IPS DF 6.9 (cell line): ENCODE data around the gene DTNB.

Experiments used
- DNase-seq: peaks from one replicate; pipeline ENCODE4 v3.0.0-alpha.2; 2013; ENCODE audit warnings: low read depth, low spot score
- H3K27ac ChIP-seq: one replicate; pipeline ENCODE4 v1.5.1; 2013; ENCODE audit warnings: low read length, control low read depth
- H3K27me3 ChIP-seq: 2 replicates; pipeline ENCODE4 v1.6.1; 2013; ENCODE audit warnings: mild to moderate bottlenecking, low read length; ENCODE audit not compliant: control insufficient read depth, insufficient read depth
- H3K36me3 ChIP-seq: 2 replicates; pipeline ENCODE4 v1.6.1; 2013; ENCODE audit warnings: low read length; ENCODE audit not compliant: control insufficient read depth, insufficient read depth
- H3K4me1 ChIP-seq: 2 replicates; pipeline ENCODE4 v1.6.1; 2013; ENCODE audit warnings: low read length; ENCODE audit not compliant: control insufficient read depth, insufficient read depth
- H3K4me3 ChIP-seq: 2 replicates; pipeline ENCODE4 v1.5.1; 2013; ENCODE audit warnings: mild to moderate bottlenecking, low read length
- H3K9me3 ChIP-seq: 2 replicates; pipeline ENCODE4 v1.6.1; 2013; ENCODE audit warnings: low read length, inconsistent platforms; ENCODE audit not compliant: control insufficient read depth, insufficient read depth
- WGBS: extraction: QIAGEN DNeasy Blood & Tissue Kit; methylation state at CpG from one replicate; pipeline ENCODE4 v1.1.7; 2013; ENCODE audit warnings: mixed read lengths, missing lambda C conversion rate; ENCODE audit not compliant: insufficient read length, insufficient coverage; 5-methylcytosine and 5-hydroxymethylcytosine counted together

Gene DTNB

GRCh38 chr2:25430556-25430955 is 242.8 kb downstream of the DTNB start:
- Histone ChIP-seq H3K27me3 (no peaks in the 10 kb centered on the region), H3K9me3 (no peaks in the 10 kb centered on the region), H3K36me3 (no peaks in the 10 kb centered on the region), H3K4me3 (no peak overlapping the region), H3K27ac (no peak overlapping the region), H3K4me1 (no peaks in the 10 kb centered on the region)
- WGBS, result no CpG with 5 or more reads among the region's 7 CpGs
- no peak for DNase-seq

- no peak overlapping the region for H3K4me3 ChIP-seq
- DNase-seq, result no peak
- no peaks in the 10 kb centered on the region for H3K4me1 ChIP-seq
- no peaks in the 10 kb centered on the region for H3K9me3 ChIP-seq
- H3K27ac ChIP-seq, result no peak overlapping the region
- no peaks in the 10 kb centered on the region for H3K27me3 ChIP-seq
- WGBS, result no CpG with 5 or more reads among the region's 3 CpGs
- no peaks in the 10 kb centered on the region for H3K36me3 ChIP-seq
Observed at GRCh38 chr2:25426326-25426725, 247.1 kb downstream of the DTNB start.

- Histone ChIP-seq H3K27ac (no peak overlapping the region), H3K4me3 (no peak overlapping the region), H3K27me3 (no peaks in the 10 kb centered on the region), H3K4me1 (no peaks in the 10 kb centered on the region), H3K36me3 (no peaks in the 10 kb centered on the region), H3K9me3 (no peaks in the 10 kb centered on the region)
- WGBS, result no CpG with 5 or more reads among the region's 6 CpGs
- no peak for DNase-seq
Observed at GRCh38 chr2:25424426-25425028, 248.8 kb downstream of the DTNB start.

- H3K9me3 ChIP-seq, result no peaks in the 10 kb centered on the region
- H3K27ac ChIP-seq, result no peak overlapping the region
- H3K27me3 ChIP-seq, result no peaks in the 10 kb centered on the region
- no CpG with 5 or more reads among the region's 3 CpGs for WGBS
- H3K4me3 ChIP-seq, result no peak overlapping the region
- no peaks in the 10 kb centered on the region for H3K36me3 ChIP-seq
- DNase-seq, result no peak
- no peaks in the 10 kb centered on the region for H3K4me1 ChIP-seq
Observed at GRCh38 chr2:25421820-25422411, 251.5 kb downstream of the DTNB start.

GRCh38 chr2:25421289-25421688 is 252.1 kb downstream of the DTNB start:
- Histone ChIP-seq H3K36me3 (no peaks in the 10 kb centered on the region), H3K4me3 (no peak overlapping the region), H3K4me1 (no peaks in the 10 kb centered on the region), H3K27ac (no peak overlapping the region), H3K27me3 (no peaks in the 10 kb centered on the region), H3K9me3 (no peaks in the 10 kb centered on the region)
- DNase-seq, result no peak
- no CpG with 5 or more reads among the region's 6 CpGs for WGBS

- Histone ChIP-seq H3K27me3 (no peaks in the 10 kb centered on the region), H3K36me3 (no peaks in the 10 kb centered on the region; the same call in 1 of the 2 replicates), H3K9me3 (no peaks in the 10 kb centered on the region), H3K27ac (no peak overlapping the region), H3K4me1 (no peaks in the 10 kb centered on the region), H3K4me3 (no peak overlapping the region)
- no peak for DNase-seq
- whole genome bisulfite sequencing, result no CpG with 5 or more reads among the region's 2 CpGs
Observed at GRCh38 chr2:25420820-25421237, 252.5 kb downstream of the DTNB start.

- WGBS, result no CpG with 5 or more reads among the region's 10 CpGs
- Histone ChIP-seq H3K4me1 (no peaks in the 10 kb centered on the region), H3K36me3 (no peaks in the 10 kb centered on the region; the same call in 1 of the 2 replicates), H3K27me3 (no peaks in the 10 kb centered on the region), H3K9me3 (no peaks in the 10 kb centered on the region), H3K27ac (no peak overlapping the region), H3K4me3 (no peak overlapping the region)
- no peak for DNase-seq
Observed at GRCh38 chr2:25419678-25420242, 253.6 kb downstream of the DTNB start.

GRCh38 chr2:25418944-25419677 is 254.3 kb downstream of the DTNB start:
- no CpG with 5 or more reads among the region's 13 CpGs for WGBS
- Histone ChIP-seq H3K27me3 (no peaks in the 10 kb centered on the region), H3K4me1 (no peaks in the 10 kb centered on the region), H3K9me3 (no peaks in the 10 kb centered on the region), H3K4me3 (no peak overlapping the region), H3K36me3 (no peaks in the 10 kb centered on the region; the same call in 1 of the 2 replicates), H3K27ac (no peak overlapping the region)
- no peak for DNase-seq

GRCh38 chr2:25417715-25418369 is 255.5 kb downstream of the DTNB start:
- no peak for DNase-seq
- 100% methylated on average over 1 of the region's 6 CpGs for WGBS
- no peaks in the 10 kb centered on the region for H3K9me3 ChIP-seq
- H3K4me3 ChIP-seq, result no peak overlapping the region
- no peaks in the 10 kb centered on the region for H3K27me3 ChIP-seq
- H3K4me1 ChIP-seq, result no peaks in the 10 kb centered on the region
- H3K27ac ChIP-seq, result no peak overlapping the region
- no peaks in the 10 kb centered on the region; the same call in 1 of the 2 replicates for H3K36me3 ChIP-seq

GRCh38 chr2:25416674-25417073 is 256.7 kb downstream of the DTNB start:
- Histone ChIP-seq H3K9me3 (no peaks in the 10 kb centered on the region), H3K4me3 (no peak overlapping the region), H3K4me1 (no peaks in the 10 kb centered on the region), H3K36me3 (no peaks in the 10 kb centered on the region; the same call in 1 of the 2 replicates), H3K27ac (no peak overlapping the region), H3K27me3 (no peaks in the 10 kb centered on the region)
- no peak for DNase-seq
- no CpG with 5 or more reads among the region's 3 CpGs for WGBS
